Adrenal gland (tissue), 12 donors: ENCODE results near the gene PAGR1. TPM values are rescaled to one million over a fixed set of nuclear protein-coding genes. Genes with fewer than 3 reads are reported as not detected.

Experiments used
- DNase-seq, 7 donors: peaks; one replicate each; pipeline ENCODE4 v3.0.0-alpha.2; 2019 to 2020
- H3K27ac ChIP-seq, 5 donors: fragments of 200-600 bp; sonication (generic) in 4 of 5; 1 replicate in 3 of 5; 2 replicates in 2 of 5; pipeline versions ENCODE4 v1.5.1 to v1.8.0; 2016 to 2020; ENCODE audit warnings: mild to moderate bottlenecking in 1 of 5
- H3K27me3 ChIP-seq: fragments of 200-600 bp; 2 replicates; pipeline ENCODE4 v1.8.0; 2021
- H3K36me3 ChIP-seq, 2 donors: fragments of 200-600 bp; replicated peaks in 1 of 2; 1 replicate in 1 of 2; 2 replicates in 1 of 2; pipeline versions ENCODE4 v1.5.1 to v1.8.0; 2018 to 2022
- H3K4me1 ChIP-seq, 2 donors: fragments of 200-600 bp; replicated peaks in 1 of 2; 1 replicate in 1 of 2; 2 replicates in 1 of 2; pipeline versions ENCODE4 v1.5.1 to v1.8.0; 2018 to 2021
- H3K4me3 ChIP-seq, 4 donors: fragments of 200-600 bp; sonication (generic) in 3 of 4; one replicate each; pipeline ENCODE4 v1.5.1; 2016 to 2018
- H3K9me3 ChIP-seq, 3 donors: fragments of 200-600 bp; sonication (generic) in 1 of 3; replicated peaks in 1 of 3; 1 replicate in 2 of 3; 2 replicates in 1 of 3; pipeline versions ENCODE4 v1.5.1 to v1.8.0; 2016 to 2021
- POLR2A ChIP-seq, 2 donors: fragments of 450-650 bp; IDR thresholded peaks; one replicate each; pipeline ENCODE4 v1.6.1; 2017; ENCODE audit warnings: antibody characterized with exemption in 2 of 2, mild to moderate bottlenecking in 2 of 2, moderate library complexity in 1 of 2
- WGBS, 4 donors: extraction: QIAGEN DNeasy Blood & Tissue Kit in 2 of 4; methylation state at CpG; one replicate each; pipeline versions ENCODE4 v1.1.5 to v1.1.7; 2013 to 2017; 5-methylcytosine and 5-hydroxymethylcytosine counted together
- intact Hi-C, 2 donors: fragments of 100-400 bp; cut with DNase I; formaldehyde crosslinking; loops; one replicate each; pipeline versions ENCODE4 v1.14.1 to v1.15.0; 2022 to 2023
- polyA plus RNA-seq, 3 donors: library from polyadenylated mRNA; stranded (reverse); fragments of 200-250 nt in 2 of 3; fragments of 350-450 nt in 1 of 3; fragmentation: Illumina TruSeq in 1 of 3; extraction: RNeasy Lipid Tissue Mini Kit (QIAGEN cat#74804) in 1 of 3; gene quantifications; one replicate each; pipeline ENCODE4 v1.2.3, GENCODE V29; 2013 to 2014
- total RNA-seq, 9 donors: library from RNA; depleted of rRNA in 4 of 9; stranded (reverse); fragments of >200 nt in 4 of 9; fragments of 120-200 nt in 1 of 9; fragmentation: NEBNext Ultra II Directional in 1 of 9; extraction: Animal tissue kit (Norgen Biotek cat#: 25700) in 1 of 9; gene quantifications; one replicate each; pipeline versions ENCODE4 v1.1.0 to v1.2.4, GENCODE V29; 2013 to 2023
- TF ChIP-seq, protein P1 (sequence below), 6 experiments: fragments of 450-650 bp in 4 of 6; fragments of 200-600 bp in 2 of 6; sonication (generic) in 1 of 6; IDR thresholded peaks; 1 replicate in 5 of 6; 2 replicates in 1 of 6; pipeline versions ENCODE4 v1.5.1 to v1.8.0; 2016 to 2021; ENCODE audit warnings: antibody characterized with exemption in 6 of 6, mild to moderate bottlenecking in 2 of 6, moderate library complexity in 1 of 6
- donor health status: healthy with polysubstance abuse.
- donor health status: Bipolar disorder and iron deficiency.
- donor health status: DM: yes; HTN: yes; CAD: no.
- donor health status: DM: no; HTN: no; CAD: no.
- donor health status: DM: no; HTN: no; CAD: no.
- donor health status: DM: yes; HTN: yes; CAD: no.

The PAGR1 gene
- total and polyA plus RNA-seq, 12 donors, result 14.2 to 89.1 (median 39.8) TPM

DNA sequence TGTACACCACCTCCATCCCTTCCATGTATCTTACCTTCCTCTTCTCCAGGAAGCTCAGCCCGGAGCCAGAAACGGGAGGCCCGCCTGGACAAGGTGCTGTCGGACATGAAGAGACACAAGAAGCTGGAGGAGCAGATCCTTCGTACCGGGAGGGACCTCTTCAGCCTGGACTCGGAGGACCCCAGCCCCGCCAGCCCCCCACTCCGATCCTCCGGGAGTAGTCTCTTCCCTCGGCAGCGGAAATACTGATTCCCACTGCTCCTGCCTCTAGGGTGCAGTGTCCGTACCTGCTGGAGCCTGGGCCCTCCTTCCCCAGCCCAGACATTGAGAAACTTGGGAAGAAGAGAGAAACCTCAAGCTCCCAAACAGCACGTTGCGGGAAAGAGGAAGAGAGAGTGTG is 3.6 kb downstream of the PAGR1 start:
- no peaks in the 10 kb centered on the region for H3K9me3 ChIP-seq
- peaks cover 0 to 17% of the 10 kb centered on the region in 2 donors for H3K36me3 ChIP-seq
- peaks cover 44 to 75% of the 10 kb centered on the region in 2 donors for H3K4me1 ChIP-seq
- TF ChIP-seq, protein P1, sequence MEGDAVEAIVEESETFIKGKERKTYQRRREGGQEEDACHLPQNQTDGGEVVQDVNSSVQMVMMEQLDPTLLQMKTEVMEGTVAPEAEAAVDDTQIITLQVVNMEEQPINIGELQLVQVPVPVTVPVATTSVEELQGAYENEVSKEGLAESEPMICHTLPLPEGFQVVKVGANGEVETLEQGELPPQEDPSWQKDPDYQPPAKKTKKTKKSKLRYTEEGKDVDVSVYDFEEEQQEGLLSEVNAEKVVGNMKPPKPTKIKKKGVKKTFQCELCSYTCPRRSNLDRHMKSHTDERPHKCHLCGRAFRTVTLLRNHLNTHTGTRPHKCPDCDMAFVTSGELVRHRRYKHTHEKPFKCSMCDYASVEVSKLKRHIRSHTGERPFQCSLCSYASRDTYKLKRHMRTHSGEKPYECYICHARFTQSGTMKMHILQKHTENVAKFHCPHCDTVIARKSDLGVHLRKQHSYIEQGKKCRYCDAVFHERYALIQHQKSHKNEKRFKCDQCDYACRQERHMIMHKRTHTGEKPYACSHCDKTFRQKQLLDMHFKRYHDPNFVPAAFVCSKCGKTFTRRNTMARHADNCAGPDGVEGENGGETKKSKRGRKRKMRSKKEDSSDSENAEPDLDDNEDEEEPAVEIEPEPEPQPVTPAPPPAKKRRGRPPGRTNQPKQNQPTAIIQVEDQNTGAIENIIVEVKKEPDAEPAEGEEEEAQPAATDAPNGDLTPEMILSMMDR (IDR thresholded peaks at IDR 0.05), result peak; percentile 6 to 50 (median 28)
- no peak for TF ChIP-seq POLR2A (IDR thresholded peaks at IDR 0.05)
- peak overlapping the region in 1 of 4 donors; percentile 78 for H3K4me3 ChIP-seq
- 46 to 71% (median 53%) methylated on average over 8 to 15 of the region's 15 CpGs for WGBS, 4 donors
- peak overlapping the region in 3 of 5 donors; percentile 4 to 96 (median 93) for H3K27ac ChIP-seq
- peak in 5 of 7 donors; percentile 48 to 67 (median 62) for DNase-seq
- no peaks in the 10 kb centered on the region for H3K27me3 ChIP-seq
- intact Hi-C loops, result loop anchor here in 1 of 2 donors (2.0 kb wide), 1 partner anchor 29 kb away; no protein-coding TSS in a partner anchor

DNA sequence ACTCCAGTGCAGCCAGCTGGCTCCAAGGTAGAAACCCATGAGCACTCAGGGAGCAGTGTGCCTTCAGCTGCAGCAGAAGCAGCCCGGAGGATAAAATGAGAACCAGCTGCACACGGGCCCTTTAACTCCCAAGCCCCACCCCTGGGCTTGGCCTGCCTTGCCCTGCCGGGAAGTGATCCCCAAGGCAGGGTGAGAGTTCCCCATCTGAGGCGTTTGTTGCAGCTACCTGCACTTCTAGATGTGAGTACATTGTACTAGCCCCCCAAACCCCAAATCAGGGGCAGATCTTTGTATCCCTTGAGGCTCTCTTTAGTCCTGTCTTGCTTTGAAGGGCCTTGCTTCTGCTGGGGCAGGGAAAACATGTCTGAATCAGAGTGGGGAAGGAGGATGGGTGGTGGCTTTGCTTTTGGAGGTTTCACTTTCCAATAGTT is 4.3 kb downstream of the PAGR1 start, which contains the start of gene MVP:
MVP (plus strand) TSS at position 192 of the 431 bp plus-strand sequence. CDS start 10,088 bp downstream, outside the sequence.
- peaks cover 0 to 17% of the 10 kb centered on the region in 2 donors for H3K36me3 ChIP-seq
- TF ChIP-seq POLR2A (IDR thresholded peaks at IDR 0.05), result peak in 1 of 2 donors; percentile 77
- TF ChIP-seq, protein P1 (IDR thresholded peaks at IDR 0.05), result no peak
- no peaks in the 10 kb centered on the region for H3K27me3 ChIP-seq
- peak within 1 kb of the TSS; percentile 48 to 78 (median 62) for H3K4me3 ChIP-seq
- intact Hi-C loops, result no loop called here
- peak within 1 kb of the TSS; percentile 71 to 96 (median 91) for H3K27ac ChIP-seq
- WGBS, 4 donors, result 0 to 1% (median 0%) methylated on average over 1 to 4 of the region's 4 CpGs
- DNase-seq, result peak; percentile 68 to 85 (median 81)
- peaks cover 51 to 77% of the 10 kb centered on the region in 2 donors for H3K4me1 ChIP-seq
- H3K9me3 ChIP-seq, result no peaks in the 10 kb centered on the region

DNA sequence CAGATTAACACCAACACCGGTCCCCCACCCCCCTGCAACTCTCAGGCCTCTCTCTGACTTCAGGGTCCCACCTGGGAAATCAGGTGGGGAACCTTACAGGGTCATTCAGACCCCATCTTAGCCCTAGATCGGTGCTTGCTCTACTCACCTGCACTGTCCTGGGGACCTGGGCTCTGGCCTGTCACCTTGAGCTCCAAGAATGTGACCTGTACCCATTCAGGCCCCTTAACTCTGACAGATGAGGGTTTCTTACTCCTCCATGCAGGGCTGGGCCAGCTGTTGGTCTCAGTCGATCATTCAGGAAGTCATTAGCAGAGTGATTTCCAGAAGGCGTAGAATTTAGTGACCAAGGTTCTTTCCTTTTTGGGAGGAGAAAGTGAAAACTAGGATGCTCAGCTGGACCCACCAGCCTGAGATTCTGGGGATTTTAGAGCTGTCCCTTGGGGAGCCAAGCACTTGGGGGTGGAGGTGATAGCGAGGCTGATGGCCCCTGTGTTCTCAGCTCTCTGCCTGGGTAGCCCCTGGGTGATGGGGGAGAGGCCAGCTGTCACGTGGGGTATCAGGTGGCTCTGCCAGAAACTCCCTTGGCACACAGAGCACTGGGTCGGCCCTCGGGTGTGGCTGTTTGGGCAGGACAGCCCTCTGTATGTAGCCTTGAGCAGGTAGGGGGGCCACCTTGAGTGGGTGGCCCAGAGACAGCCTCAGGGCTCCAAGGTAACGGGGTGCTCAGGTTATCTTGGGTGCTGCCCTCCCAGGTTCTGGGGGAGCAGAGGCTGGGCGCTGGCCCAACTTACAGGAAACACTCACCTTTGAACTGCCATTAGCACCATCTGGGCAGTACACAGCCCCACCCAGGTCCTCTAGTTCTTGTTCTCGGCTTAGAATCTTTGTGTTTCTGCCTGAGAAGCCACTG is 5.0 kb downstream of the PAGR1 start:
- TF ChIP-seq, protein P1 (IDR thresholded peaks at IDR 0.05), result no peak
- peak; percentile 27 to 74 for TF ChIP-seq POLR2A (IDR thresholded peaks at IDR 0.05)
- H3K9me3 ChIP-seq, result no peaks in the 10 kb centered on the region
- peak overlapping the region; percentile 71 to 96 (median 91) for H3K27ac ChIP-seq
- WGBS, 4 donors, result 9 to 32% (median 15%) methylated on average over 6 to 11 of the region's 11 CpGs
- H3K4me3 ChIP-seq, result peak overlapping the region; percentile 48 to 78 (median 62)
- H3K27me3 ChIP-seq, result no peaks in the 10 kb centered on the region
- intact Hi-C loops, result no loop called here
- DNase-seq, result peak; percentile 63 to 89 (median 85)
- H3K4me1 ChIP-seq, result peaks cover 58 to 82% of the 10 kb centered on the region in 2 donors
- H3K36me3 ChIP-seq, result peaks cover 0 to 17% of the 10 kb centered on the region in 2 donors

DNA sequence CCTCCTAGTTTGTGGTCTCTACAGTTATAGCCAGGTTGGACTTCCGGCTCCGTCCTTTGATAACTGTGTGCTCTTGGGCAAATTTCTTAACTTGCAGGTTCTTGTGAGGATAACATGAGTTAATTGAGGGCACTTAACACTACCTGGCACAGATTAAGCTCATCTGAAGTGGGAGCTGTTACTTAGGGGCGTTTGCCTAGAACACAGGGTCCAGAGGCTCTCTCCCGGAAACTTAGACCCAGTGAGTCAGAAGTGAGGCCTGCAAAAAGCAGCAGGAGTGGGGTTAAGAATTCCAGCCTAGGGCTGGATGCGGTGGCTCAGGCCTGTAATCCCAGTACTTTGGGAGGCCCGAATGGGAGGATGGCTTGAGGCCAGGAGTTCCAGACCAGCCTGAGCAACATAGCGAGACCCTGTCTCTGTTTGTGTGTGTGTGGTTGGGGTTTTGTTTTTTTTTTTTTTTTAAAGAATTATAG is 5.7 kb downstream of the PAGR1 start:
- peak in 5 of 7 donors; percentile 52 to 62 (median 57) for DNase-seq
- WGBS, 4 donors, result 21 to 26% (median 25%) methylated on average over 7 of the region's 7 CpGs
- TF ChIP-seq POLR2A (IDR thresholded peaks at IDR 0.05), result peak in 1 of 2 donors; percentile 4
- TF ChIP-seq, protein P1 (IDR thresholded peaks at IDR 0.05), result no peak
- H3K27ac ChIP-seq, result peak overlapping the region; percentile 71 to 96 (median 91)
- H3K9me3 ChIP-seq, result no peaks in the 10 kb centered on the region
- intact Hi-C loops, result no loop called here
- peaks cover 64 to 89% of the 10 kb centered on the region in 2 donors for H3K4me1 ChIP-seq
- H3K27me3 ChIP-seq, result no peaks in the 10 kb centered on the region
- H3K36me3 ChIP-seq, result peaks cover 0 to 17% of the 10 kb centered on the region in 2 donors
- peak overlapping the region in 3 of 4 donors; percentile 51 to 78 (median 74) for H3K4me3 ChIP-seq
